GM19397 (cell line): Measurements from ENCODE around the gene RAPGEF1.
"Not testable (repeated sequence)": the region's sequence is repeated elsewhere in the genome, so short reads cannot be mapped to it uniquely, and the experiment has no call there.

Source experiments
- ATAC-seq: cut with Tn5 transposase; IDR thresholded peaks from one replicate; pipeline ENCODE4 v1.9.1; 2021; ENCODE audit warnings: mild to moderate bottlenecking, moderate library complexity; ENCODE audit not compliant: unreplicated experiment

RAPGEF1 gene

GRCh38 chr9:131577005-131578000 lies 162.6 kb downstream of the RAPGEF1 start:
- ATAC-seq: no peak

GRCh38 chr9:131575946-131576853 lies 163.7 kb downstream of the RAPGEF1 start:
- ATAC-seq: no peak

- no peak for ATAC-seq
Observed at GRCh38 chr9:131574730-131575640, 164.9 kb downstream of the RAPGEF1 start.

- no peak for ATAC-seq
Observed at GRCh38 chr9:131567910-131568309, 172.0 kb downstream of the RAPGEF1 start.

DNA sequence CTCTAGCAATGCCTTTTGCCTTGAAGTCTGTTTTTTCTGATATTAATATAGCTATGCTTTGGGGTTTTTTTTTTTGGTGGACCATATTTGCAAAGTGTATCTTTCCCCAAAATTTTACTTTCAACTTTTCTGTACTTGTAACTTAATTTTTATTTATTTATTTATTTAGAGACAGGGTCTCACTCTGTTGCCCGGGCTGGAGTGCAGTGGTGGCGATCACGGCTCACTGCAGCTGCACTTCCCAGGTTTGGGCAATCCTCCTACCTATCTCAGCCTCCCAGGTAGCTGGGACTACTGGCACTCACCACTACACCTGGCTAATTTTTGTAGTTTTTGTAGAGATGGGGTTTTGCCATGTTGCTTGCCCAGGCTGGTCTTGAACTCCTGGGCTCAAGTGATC lies 173.7 kb downstream of the RAPGEF1 start:
- no peak for ATAC-seq

- ATAC-seq: no peak
Observed at GRCh38 chr9:131565369-131565768, 174.5 kb downstream of the RAPGEF1 start.

GRCh38 chr9:131562032-131562959 lies 177.6 kb downstream of the RAPGEF1 start:
- ATAC-seq: no peak

- ATAC-seq: no peak
Observed at GRCh38 chr9:131559421-131560000, 180.4 kb downstream of the RAPGEF1 start.

DNA sequence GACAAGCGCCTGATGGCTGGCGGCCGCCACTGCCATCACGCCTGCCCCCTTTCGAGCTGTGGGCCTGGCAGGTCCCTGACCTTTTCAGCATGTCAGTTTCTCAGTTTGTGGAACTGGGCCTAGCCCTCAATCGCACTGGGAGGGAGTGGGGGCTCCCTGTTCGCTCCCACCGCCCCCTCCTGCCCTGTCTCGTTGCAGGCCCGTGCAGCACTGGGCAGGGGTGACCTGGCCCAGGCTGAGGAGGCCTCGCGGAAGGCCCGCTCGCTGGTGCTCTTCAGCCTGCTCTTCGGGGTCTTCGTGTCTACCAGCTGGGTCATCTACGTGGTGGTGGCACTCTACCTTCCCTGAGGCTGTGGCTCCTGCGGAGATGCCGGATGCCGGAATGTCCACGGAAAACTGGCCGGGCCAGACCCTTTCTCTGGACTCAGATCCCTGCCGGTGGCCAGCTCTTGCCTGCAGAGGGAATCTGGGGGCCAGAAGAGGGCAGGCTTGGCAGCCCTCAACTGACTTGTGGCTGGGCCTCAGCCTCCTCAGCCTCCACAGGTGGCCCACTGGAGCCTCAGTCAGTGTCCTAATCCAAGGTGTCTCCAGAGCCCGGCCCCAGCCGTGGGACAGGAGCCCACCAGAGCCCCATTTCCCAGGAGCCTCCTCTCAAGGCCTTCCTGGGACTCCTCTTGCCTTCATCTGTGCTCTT lies 181.9 kb downstream of the RAPGEF1 start:
- no peak for ATAC-seq

DNA sequence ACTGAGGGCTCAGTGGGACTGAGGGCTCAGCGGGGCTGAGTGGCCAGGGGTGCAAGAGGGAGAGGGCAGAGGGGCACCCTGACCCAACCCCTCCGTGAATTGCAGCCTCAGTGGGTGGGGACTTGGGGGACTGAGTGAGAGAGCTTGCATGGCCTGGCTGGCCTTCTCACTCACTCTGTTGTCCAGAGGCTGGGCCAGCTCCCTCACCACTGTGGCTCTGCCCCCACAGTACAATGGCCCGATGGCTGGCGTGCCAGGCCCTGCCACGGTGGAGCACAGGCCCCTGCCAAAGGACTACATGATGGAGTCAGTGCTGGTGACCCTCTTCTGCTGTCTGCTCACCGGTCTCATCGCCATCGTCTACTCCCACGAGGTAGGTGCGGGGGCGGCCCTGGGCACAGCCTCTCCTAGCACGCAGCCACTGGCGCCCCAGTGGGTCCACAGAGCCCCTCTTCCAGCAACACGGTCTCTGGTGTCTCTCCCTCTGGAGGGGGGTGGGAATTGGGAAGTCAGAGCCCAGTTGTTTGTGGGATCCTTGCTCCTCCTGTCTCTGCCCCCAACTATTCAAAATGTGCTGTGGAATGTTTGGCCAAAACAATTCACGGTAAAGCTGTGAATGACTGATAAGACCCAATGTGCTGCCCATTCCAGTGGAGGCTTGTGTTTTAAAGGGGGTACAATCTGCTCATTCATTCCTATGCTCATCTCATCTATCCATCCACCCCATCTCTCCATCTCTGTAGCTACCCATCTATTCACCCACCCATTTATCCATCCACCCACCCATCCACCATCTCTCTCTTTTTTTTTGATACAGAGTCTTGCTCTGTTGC lies 183.8 kb downstream of the RAPGEF1 start:
- no peak for ATAC-seq

- ATAC-seq: no peak
Observed at GRCh38 chr9:131554843-131555351, 185.0 kb downstream of the RAPGEF1 start.

- no peak for ATAC-seq
Observed at GRCh38 chr9:131554087-131554842, 185.6 kb downstream of the RAPGEF1 start.

- ATAC-seq: no peak
Observed at GRCh38 chr9:131552030-131552429, 187.8 kb downstream of the RAPGEF1 start.

DNA sequence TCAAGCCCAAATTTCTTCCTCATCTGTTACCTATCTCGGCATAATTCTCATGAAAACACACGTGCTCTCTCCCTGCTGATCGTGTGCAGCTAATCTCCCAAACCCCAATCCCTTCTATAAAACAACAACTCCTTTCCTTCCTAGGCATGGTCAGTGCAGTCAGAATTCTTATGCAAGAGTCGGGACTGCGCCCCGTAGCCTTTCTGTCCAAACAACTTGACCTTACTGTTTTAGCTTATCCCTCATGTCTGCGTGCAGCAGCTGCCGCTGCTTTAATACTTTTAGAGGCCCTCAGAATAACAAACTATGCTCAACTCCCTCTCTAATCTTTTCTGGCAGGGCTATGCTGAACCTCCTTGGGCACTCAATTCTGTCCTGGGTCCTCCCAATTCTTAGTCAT lies 189.4 kb downstream of the RAPGEF1 start:
- not testable (repeated sequence) for ATAC-seq

GRCh38 chr9:131549186-131549585 lies 190.7 kb downstream of the RAPGEF1 start:
- ATAC-seq: not testable (repeated sequence)

DNA sequence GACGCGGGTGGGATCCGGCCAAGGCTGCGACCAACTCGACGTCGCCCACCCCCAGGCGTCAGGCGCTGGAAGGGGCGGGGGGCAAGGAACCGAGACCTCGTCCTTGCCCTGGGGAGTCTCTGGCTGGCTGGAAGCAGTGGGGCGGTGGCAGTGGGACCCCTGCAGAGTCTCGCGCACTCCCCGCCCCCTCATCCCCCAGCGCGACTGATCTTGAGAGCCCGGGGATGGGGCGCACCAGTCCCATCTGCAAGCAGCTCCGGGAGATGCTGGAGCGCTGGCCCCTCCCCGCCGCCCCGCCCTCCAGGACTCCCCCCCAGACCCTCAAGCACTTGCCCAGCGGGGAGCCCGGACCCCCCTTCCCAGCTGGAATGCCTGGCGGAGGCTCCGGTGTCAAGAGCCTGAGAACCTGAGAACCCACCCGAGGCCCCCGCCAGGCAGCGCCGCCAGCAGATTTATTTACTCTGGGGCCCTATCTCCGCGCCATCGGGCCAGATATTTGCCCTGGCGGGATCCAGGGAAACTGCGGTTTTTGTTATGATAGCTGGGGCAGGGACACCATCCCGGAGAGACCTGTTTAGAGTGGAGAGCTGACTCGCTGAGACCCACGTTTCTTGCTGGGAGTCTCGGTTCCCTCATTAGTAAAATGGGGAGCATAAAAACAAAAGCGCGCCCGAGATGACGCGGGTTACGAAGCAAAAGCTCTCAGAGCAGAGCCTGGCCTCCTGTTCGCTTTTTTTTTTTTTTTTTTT lies 193.4 kb downstream of the RAPGEF1 start:
- no peak for ATAC-seq
